IMR-90 (cell line): ENCODE results near the gene FBXL7. TPM values are rescaled to one million over a fixed set of nuclear protein-coding genes. Genes with fewer than 3 reads are reported as not detected.

Experiments used
- ATAC-seq: fragments of 200-7000 bp; cut with Tn5 transposase; 2 replicates; pipeline ENCODE4 v1.9.1; 2020; ENCODE audit warnings: low read depth, mild to moderate bottlenecking, moderate library complexity
- BruUV-seq: library from RNA; stranded (reverse); fragments of 400-500 nt; replicated peaks from 2 replicates; lab custom pipeline; 2021; lab: Mats Ljungman, UMichigan
- CTCF ChIA-PET: fragments of 300-600 bp; formaldehyde crosslinking; extraction: SDS; loops from one replicate; lab custom pipeline; 2021; ENCODE audit warnings: antibody characterized with exemption; lab: Yijun Ruan, JAX
- POLR2A ChIA-PET: fragments of 300-600 bp; sonication (Branson Sonifier 250); formaldehyde crosslinking; loops from one replicate; lab custom pipeline; 2022; ENCODE audit warnings: antibody characterized with exemption; ENCODE audit not compliant: unreplicated experiment; lab: Charles Lee
- DNase-seq: peaks from one replicate; pipeline ENCODE4 v3.0.0; 2013
- H2AFZ ChIP-seq: replicated peaks from 2 replicates; pipeline ENCODE3; 2013; ENCODE audit warnings: low read length, mild to moderate bottlenecking; ENCODE audit not compliant: poor library complexity
- H2AK5ac ChIP-seq: 2 replicates; pipeline ENCODE4 v1.6.1; 2013; ENCODE audit warnings: low read depth, low read length, inconsistent platforms
- H2AK9ac ChIP-seq: replicated peaks from 2 replicates; pipeline ENCODE3; 2013; ENCODE audit warnings: mild to moderate bottlenecking, low read depth, low read length, moderate library complexity; ENCODE audit not compliant: poor library complexity
- H2BK120ac ChIP-seq: 2 replicates; pipeline ENCODE4 v1.6.1; 2013; ENCODE audit warnings: low read depth, low read length, inconsistent platforms
- H2BK15ac ChIP-seq: 3 replicates; pipeline ENCODE4 v1.6.1; 2013; ENCODE audit warnings: low read depth, low read length, inconsistent platforms
- H2BK20ac ChIP-seq: 2 replicates; pipeline ENCODE4 v1.6.1; 2013; ENCODE audit warnings: low read depth, mild to moderate bottlenecking, inconsistent platforms, low read length, moderate library complexity
- H2BK5ac ChIP-seq: 2 replicates; pipeline ENCODE4 v1.6.1; 2013; ENCODE audit warnings: mild to moderate bottlenecking, low read depth, low read length, inconsistent platforms; ENCODE audit not compliant: poor library complexity, severe bottlenecking
- H3K14ac ChIP-seq: replicated peaks from 2 replicates; pipeline ENCODE4 v1.6.1; 2013; ENCODE audit warnings: low read depth, low read length, inconsistent platforms
- H3K18ac ChIP-seq: 2 replicates; pipeline ENCODE4 v1.6.1; 2013; ENCODE audit warnings: low read depth, low read length, control low read depth
- H3K23ac ChIP-seq: 2 replicates; pipeline ENCODE4 v1.6.1; 2013; ENCODE audit warnings: low read depth, low read length, inconsistent platforms
- H3K27ac ChIP-seq: 2 replicates; pipeline ENCODE4 v1.5.1; 2013; ENCODE audit warnings: mild to moderate bottlenecking, control low read depth, low read length; ENCODE audit not compliant: insufficient read depth
- H3K27me3 ChIP-seq: 2 replicates; pipeline ENCODE4 v1.6.1; 2013; ENCODE audit warnings: low read length; ENCODE audit not compliant: control insufficient read depth, insufficient read depth
- H3K36me3 ChIP-seq: 2 replicates; pipeline ENCODE4 v1.6.1; 2013; ENCODE audit warnings: low read length, mixed read lengths; ENCODE audit not compliant: control insufficient read depth, insufficient read depth
- H3K4ac ChIP-seq: 2 replicates; pipeline ENCODE4 v1.6.1; 2013; ENCODE audit warnings: low read depth, low read length, inconsistent platforms
- H3K4me1 ChIP-seq: 2 replicates; pipeline ENCODE4 v1.6.1; 2013; ENCODE audit warnings: low read length, mixed read lengths; ENCODE audit not compliant: control insufficient read depth, insufficient read depth
- H3K4me2 ChIP-seq: 2 replicates; pipeline ENCODE4 v1.6.1; 2013; ENCODE audit warnings: low read depth, mild to moderate bottlenecking, control low read depth, low read length, moderate library complexity
- H3K4me3 ChIP-seq: 2 replicates; pipeline ENCODE4 v1.5.1; 2013; ENCODE audit warnings: low read depth, mild to moderate bottlenecking, control low read depth, low read length, moderate library complexity; ENCODE audit not compliant: insufficient read depth
- H3K56ac ChIP-seq: 2 replicates; pipeline ENCODE4 v1.6.1; 2013; ENCODE audit warnings: low read length, inconsistent platforms; ENCODE audit not compliant: insufficient read depth; ENCODE audit errors: extremely low read depth
- H3K79me1 ChIP-seq, 2 experiments: 2 replicates each; pipeline ENCODE4 v1.6.1; 2013; ENCODE audit warnings: low read length in 2 of 2, inconsistent platforms in 1 of 2, low read depth in 1 of 2
- H3K9ac ChIP-seq: 2 replicates; pipeline ENCODE4 v1.6.1; 2013; ENCODE audit warnings: low read depth, low read length, control low read depth
- H3K9me1 ChIP-seq: 2 replicates; pipeline ENCODE4 v1.6.1; 2013; ENCODE audit warnings: low read length, inconsistent platforms; ENCODE audit not compliant: insufficient read depth
- H3K9me3 ChIP-seq: 2 replicates; pipeline ENCODE4 v1.6.1; 2013; ENCODE audit warnings: low read length; ENCODE audit not compliant: control insufficient read depth, insufficient read depth
- H4K20me1 ChIP-seq: 2 replicates; pipeline ENCODE4 v1.6.1; 2013; ENCODE audit warnings: low read length, inconsistent platforms; ENCODE audit not compliant: insufficient read depth
- H4K5ac ChIP-seq: 2 replicates; pipeline ENCODE4 v1.6.1; 2013; ENCODE audit warnings: mild to moderate bottlenecking, low read depth, low read length, control low read depth
- H4K8ac ChIP-seq, 2 experiments: 2 replicates each; pipeline ENCODE4 v1.6.1; 2013; ENCODE audit warnings: low read depth in 2 of 2, low read length in 2 of 2, control low read depth in 1 of 2, inconsistent platforms in 1 of 2
- H4K91ac ChIP-seq: 2 replicates; pipeline ENCODE4 v1.6.1; 2013; ENCODE audit warnings: low read depth, low read length, inconsistent platforms; ENCODE audit not compliant: insufficient read depth
- BHLHE40 ChIP-seq: fragments of 150-350 bp; IDR thresholded peaks from 2 replicates; pipeline ENCODE4 v1.6.1; 2016; ENCODE audit warnings: mild to moderate bottlenecking, low read depth, low read length
- CTCF ChIP-seq: conservative IDR thresholded peaks from 2 replicates; pipeline ENCODE4 v1.5.1; 2012; ENCODE audit warnings: mild to moderate bottlenecking, low read depth, low read length, improper control_type of control experiment
- ELK1 ChIP-seq: fragments of 150-350 bp; IDR thresholded peaks from 2 replicates; pipeline ENCODE4 v1.6.1; 2016; ENCODE audit warnings: low read depth, mild to moderate bottlenecking, low read length, moderate library complexity, borderline replicate concordance
- FOS ChIP-seq: fragments of 150-350 bp; IDR thresholded peaks from 2 replicates; pipeline ENCODE4 v1.6.1; 2016; ENCODE audit warnings: low read depth, low read length
- MAFK ChIP-seq: IDR thresholded peaks from 2 replicates; pipeline ENCODE4 v1.6.1; 2012; ENCODE audit warnings: low read depth, low read length, improper control_type of control experiment
- MAZ ChIP-seq: IDR thresholded peaks from 2 replicates; pipeline ENCODE4 v1.6.1; 2012; ENCODE audit warnings: low read depth, mild to moderate bottlenecking, low read length, improper control_type of control experiment, moderate library complexity, borderline replicate concordance
- POLR2A ChIP-seq: IDR thresholded peaks from 2 replicates; pipeline ENCODE4 v1.6.1; 2012; ENCODE audit warnings: mild to moderate bottlenecking, low read depth, low read length
- RCOR1 ChIP-seq: IDR thresholded peaks from 2 replicates; pipeline ENCODE4 v1.6.1; 2012; ENCODE audit warnings: mild to moderate bottlenecking, low read length, improper control_type of control experiment; ENCODE audit not compliant: insufficient replicate concordance
- SMC3 ChIP-seq: fragments of 150-350 bp; IDR thresholded peaks from 2 replicates; pipeline ENCODE4 v1.6.1; 2016; ENCODE audit warnings: low read depth, mild to moderate bottlenecking, antibody characterized with exemption, low read length, moderate library complexity
- WGBS, 2 experiments: methylation state at CpG; one replicate each; pipeline versions ENCODE4 v1.1.5 to v1.1.7; 2013; ENCODE audit warnings: missing lambda C conversion rate in 2 of 2; ENCODE audit not compliant: insufficient read length in 1 of 2; ENCODE audit errors: extremely low coverage in 2 of 2; 5-methylcytosine and 5-hydroxymethylcytosine counted together
- dilution Hi-C: fragments of 300-500 bp; cut with HindIII; formaldehyde crosslinking; loops from one replicate; pipeline ENCODE4 v1.14.3; 2018; ENCODE audit warnings: low sequenced_read_pairs; ENCODE audit not compliant: unreplicated experiment
- in situ Hi-C: fragments of 300-500 bp; cut with MboI; formaldehyde crosslinking; loops from 3 replicates; pipeline ENCODE4 v1.14.3; 2019; ENCODE audit warnings: low sequenced_read_pairs, inconsistent platforms, mixed read lengths
- intact Hi-C: fragments of 100-400 bp; cut with micrococcal nuclease; formaldehyde crosslinking; loops from 2 replicates; pipeline ENCODE4 v1.10.0; 2022
- polyA plus RNA-seq, 3 experiments: library from polyadenylated mRNA; depleted of rRNA; stranded (reverse); fragments of >200 nt; gene quantifications; 2 replicates each; pipeline ENCODE4 v1.2.3, GENCODE V29; 2012; ENCODE audit warnings: low replicate concordance in 1 of 3
- total RNA-seq: library from RNA; depleted of rRNA; stranded (reverse); fragments of >200 nt; gene quantifications from 2 replicates; pipeline ENCODE4 v1.2.3, GENCODE V29; 2012

Gene FBXL7
- total and polyA plus RNA-seq, 2 of the 4 experiments (the other 2 are of a cell fraction): 4.1 to 10.2 TPM

GRCh38 chr5:15610216-15610615, 110.2 kb downstream of the FBXL7 start:
- H2AK9ac ChIP-seq: no peak overlapping the region
- no peak overlapping the region for H3K9ac ChIP-seq
- CTCF ChIA-PET: no interaction called here
- H3K4me1 ChIP-seq: no peaks in the 10 kb centered on the region
- in situ Hi-C loops (no loop called here), dilution Hi-C loops (no loop called here), intact Hi-C loops (no loop called here)
- no peak overlapping the region for H3K4me2 ChIP-seq
- TF ChIP-seq ELK1 (no peak), CTCF (no peak), MAFK (no peak), MAZ (no peak), SMC3 (no peak), BHLHE40 (no peak), FOS (no peak), RCOR1 (no peak), POLR2A (no peak)
- H3K36me3 ChIP-seq: no peaks in the 10 kb centered on the region; the same call in 1 of the 2 replicates
- ATAC-seq: no peak
- POLR2A ChIA-PET: no interaction called here
- H3K9me3 ChIP-seq: no peaks in the 10 kb centered on the region
- H2BK20ac ChIP-seq: no peak overlapping the region
- no peaks in the 10 kb centered on the region for H4K20me1 ChIP-seq
- H3K56ac ChIP-seq: no peak overlapping the region
- no peak overlapping the region for H2AK5ac ChIP-seq
- no peak overlapping the region for H3K18ac ChIP-seq
- no peak overlapping the region for H3K23ac ChIP-seq
- H3K4me3 ChIP-seq: no peak overlapping the region
- no peak overlapping the region for H4K8ac ChIP-seq
- H2BK5ac ChIP-seq: no peak overlapping the region
- no peak for DNase-seq
- H3K27me3 ChIP-seq: no peaks in the 10 kb centered on the region
- H3K4ac ChIP-seq: no peak overlapping the region
- no CpG with 5 or more reads among the region's 2 CpGs for WGBS, 2 experiments
- H2BK120ac ChIP-seq: no peak overlapping the region
- BruUV-seq: no TSS peak
- no peak overlapping the region for H2BK15ac ChIP-seq
- no peak overlapping the region for H3K14ac ChIP-seq
- no peak overlapping the region for H4K5ac ChIP-seq
- no peak overlapping the region for H2AFZ ChIP-seq
- peaks cover 21 to 25% of the 10 kb centered on the region in 2 experiments; a peak in 3 of 4 replicates for H3K79me1 ChIP-seq
- no peak overlapping the region for H4K91ac ChIP-seq
- H3K27ac ChIP-seq: no peak overlapping the region
- peaks cover 3% of the 10 kb centered on the region; the same call in 1 of the 2 replicates for H3K9me1 ChIP-seq
